Measurements from ENCODE around the gene GPC3. TPM values are rescaled to one million over a fixed set of nuclear protein-coding genes. Genes with fewer than 3 reads are reported as not detected.

The GPC3 gene
- total RNA-seq, 1 donor from 2014 or later, result 1,039 TPM

DNA sequence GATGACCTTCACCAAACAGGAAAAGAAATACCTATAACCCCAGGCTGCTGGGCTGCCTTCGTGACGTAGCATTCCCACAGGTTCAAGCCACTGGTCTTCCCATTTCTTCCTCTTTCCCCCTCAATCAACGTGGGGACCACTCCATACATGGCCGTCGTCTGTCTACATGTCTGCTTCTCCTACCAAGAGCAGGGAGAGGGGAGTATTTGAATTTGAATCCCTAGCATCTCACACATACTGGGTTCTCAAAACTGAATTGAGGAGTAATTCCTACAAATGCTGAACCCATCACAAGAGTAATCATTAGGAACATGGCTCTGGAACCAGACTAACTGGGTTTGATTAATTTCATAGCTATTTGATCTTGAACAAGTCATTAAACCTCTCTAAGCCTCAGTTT is 17.3 kb downstream of the GPC3 start:
- Mint-ChIP-seq H3K27me3 (ENCODE audit: insufficient read depth, low read depth) (peaks cover 2% of the 10 kb centered on the region), H3K4me1 (peaks cover 27% of the 10 kb centered on the region), H3K36me3 (peaks cover 4% of the 10 kb centered on the region), H3K9me3 (peaks cover 3% of the 10 kb centered on the region), H3K27ac (no peak overlapping the region), H3K4me3 (no peak overlapping the region)
- Histone ChIP-seq H3K36me3 (no peaks in the 10 kb centered on the region), H3K9ac (no peak overlapping the region), H3F3A (ENCODE audit: low read depth) (peaks cover 36% of the 10 kb centered on the region), H2AFZ (replicated peaks) (no peak overlapping the region), H3K4me2 (no peak overlapping the region), H3K27ac (no peak overlapping the region), H3K79me2 (ENCODE audit: low read depth) (peaks cover 96% of the 10 kb centered on the region), H3K4me1 (peaks cover 66% of the 10 kb centered on the region), H3K4me3 (no peak overlapping the region), H3K27me3 (no peaks in the 10 kb centered on the region), H3K9me3 (ENCODE audit: low read depth) (no peaks in the 10 kb centered on the region), H4K20me1 (ENCODE audit: low read depth) (peaks cover 13% of the 10 kb centered on the region)
- no peak for TF ChIP-seq EZH2 (IDR thresholded peaks at IDR 0.05)
- TF ChIP-seq EZH2phosphoT487 (IDR thresholded peaks at IDR 0.05), result no peak
- TF ChIP-seq, protein P1, sequence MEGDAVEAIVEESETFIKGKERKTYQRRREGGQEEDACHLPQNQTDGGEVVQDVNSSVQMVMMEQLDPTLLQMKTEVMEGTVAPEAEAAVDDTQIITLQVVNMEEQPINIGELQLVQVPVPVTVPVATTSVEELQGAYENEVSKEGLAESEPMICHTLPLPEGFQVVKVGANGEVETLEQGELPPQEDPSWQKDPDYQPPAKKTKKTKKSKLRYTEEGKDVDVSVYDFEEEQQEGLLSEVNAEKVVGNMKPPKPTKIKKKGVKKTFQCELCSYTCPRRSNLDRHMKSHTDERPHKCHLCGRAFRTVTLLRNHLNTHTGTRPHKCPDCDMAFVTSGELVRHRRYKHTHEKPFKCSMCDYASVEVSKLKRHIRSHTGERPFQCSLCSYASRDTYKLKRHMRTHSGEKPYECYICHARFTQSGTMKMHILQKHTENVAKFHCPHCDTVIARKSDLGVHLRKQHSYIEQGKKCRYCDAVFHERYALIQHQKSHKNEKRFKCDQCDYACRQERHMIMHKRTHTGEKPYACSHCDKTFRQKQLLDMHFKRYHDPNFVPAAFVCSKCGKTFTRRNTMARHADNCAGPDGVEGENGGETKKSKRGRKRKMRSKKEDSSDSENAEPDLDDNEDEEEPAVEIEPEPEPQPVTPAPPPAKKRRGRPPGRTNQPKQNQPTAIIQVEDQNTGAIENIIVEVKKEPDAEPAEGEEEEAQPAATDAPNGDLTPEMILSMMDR (IDR thresholded peaks at IDR 0.05), result no peak
- no peak for DNase-seq (ENCODE audit: low spot score)

DNA sequence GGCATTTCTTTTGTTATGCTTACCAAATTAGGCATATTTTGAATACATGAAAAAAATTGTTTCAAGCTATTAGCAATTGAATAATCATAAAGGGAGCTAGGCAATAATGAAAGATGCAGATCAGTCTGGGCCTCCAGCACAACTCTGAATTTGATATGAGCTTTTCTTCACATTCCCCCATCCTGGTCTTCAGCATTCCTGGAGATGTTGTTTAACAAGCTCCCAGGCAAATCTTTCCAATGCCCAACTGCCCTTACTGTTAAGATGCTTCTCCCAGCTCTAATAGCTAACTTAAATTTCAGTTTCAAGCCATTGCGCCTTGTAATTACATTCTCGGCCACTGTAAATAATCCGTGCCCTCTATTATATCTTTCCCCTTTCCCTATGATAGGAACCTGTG is 19.2 kb downstream of the GPC3 start:
- no peaks in the 10 kb centered on the region for H3K27me3 ChIP-seq
- no peak for TF ChIP-seq EZH2 (IDR thresholded peaks at IDR 0.05)
- TF ChIP-seq, protein P1 (IDR thresholded peaks at IDR 0.05), result no peak
- TF ChIP-seq EZH2phosphoT487 (IDR thresholded peaks at IDR 0.05), result no peak
- Mint-ChIP-seq H3K27me3 (ENCODE audit: insufficient read depth, low read depth) (peaks cover 2% of the 10 kb centered on the region), H3K27ac (no peak overlapping the region), H3K4me3 (no peak overlapping the region), H3K36me3 (no peaks in the 10 kb centered on the region), H3K4me1 (peaks cover 27% of the 10 kb centered on the region), H3K9me3 (no peaks in the 10 kb centered on the region)
- no peak for DNase-seq (ENCODE audit: low spot score)
- H4K20me1 ChIP-seq (ENCODE audit: low read depth), result peaks cover 15% of the 10 kb centered on the region
- peaks cover 27% of the 10 kb centered on the region for H3F3A ChIP-seq (ENCODE audit: low read depth)
- peaks cover 53% of the 10 kb centered on the region for H3K4me1 ChIP-seq
- no peak overlapping the region for H2AFZ ChIP-seq (replicated peaks)
- H3K9me3 ChIP-seq (ENCODE audit: low read depth), result no peaks in the 10 kb centered on the region
- H3K4me2 ChIP-seq, result no peak overlapping the region
- no peak overlapping the region for H3K4me3 ChIP-seq
- no peaks in the 10 kb centered on the region for H3K36me3 ChIP-seq
- no peak overlapping the region for H3K27ac ChIP-seq
- peaks cover 97% of the 10 kb centered on the region for H3K79me2 ChIP-seq (ENCODE audit: low read depth)
- H3K9ac ChIP-seq, result no peak overlapping the region

DNA sequence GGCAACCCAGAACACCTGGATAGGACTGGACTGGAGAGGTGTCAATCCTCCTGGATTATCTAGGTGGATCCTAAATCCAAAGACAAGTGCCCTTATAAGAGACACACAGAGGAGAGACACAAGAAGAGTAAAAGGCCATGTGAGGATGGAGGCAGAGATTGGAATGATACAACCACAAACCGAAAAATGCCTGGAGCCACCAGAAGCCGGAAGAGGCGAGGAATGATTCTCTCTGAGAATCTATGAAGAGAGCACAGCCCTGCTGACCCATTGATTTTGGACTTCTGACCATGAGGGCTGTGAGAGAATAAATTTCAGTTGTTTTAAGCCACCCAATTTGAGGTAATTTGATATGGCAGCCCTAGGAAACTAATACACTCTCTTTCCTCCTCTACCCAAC is 20.1 kb downstream of the GPC3 start:
- Mint-ChIP-seq H3K36me3 (no peaks in the 10 kb centered on the region), H3K27ac (no peak overlapping the region), H3K9me3 (no peaks in the 10 kb centered on the region), H3K27me3 (ENCODE audit: insufficient read depth, low read depth) (peaks cover 2% of the 10 kb centered on the region), H3K4me1 (peaks cover 22% of the 10 kb centered on the region), H3K4me3 (no peak overlapping the region)
- TF ChIP-seq, protein P1 (IDR thresholded peaks at IDR 0.05), result no peak
- no peak for TF ChIP-seq EZH2phosphoT487 (IDR thresholded peaks at IDR 0.05)
- H3K9me3 ChIP-seq (ENCODE audit: low read depth), result no peaks in the 10 kb centered on the region
- no peak overlapping the region for H3K4me2 ChIP-seq
- no peak for DNase-seq (ENCODE audit: low spot score)
- no peak overlapping the region for H2AFZ ChIP-seq (replicated peaks)
- H3F3A ChIP-seq (ENCODE audit: low read depth), result peaks cover 18% of the 10 kb centered on the region
- H3K27ac ChIP-seq, result no peak overlapping the region
- peaks cover 23% of the 10 kb centered on the region for H4K20me1 ChIP-seq (ENCODE audit: low read depth)
- no peak overlapping the region for H3K4me3 ChIP-seq
- H3K79me2 ChIP-seq (ENCODE audit: low read depth), result peaks cover 97% of the 10 kb centered on the region
- H3K9ac ChIP-seq, result no peak overlapping the region
- no peaks in the 10 kb centered on the region for H3K27me3 ChIP-seq
- peaks cover 44% of the 10 kb centered on the region for H3K4me1 ChIP-seq
- H3K36me3 ChIP-seq, result no peaks in the 10 kb centered on the region
